ENCODE data around the gene AP2A1. TPM values are rescaled to one million over a fixed set of nuclear protein-coding genes. Genes with fewer than 3 reads are reported as not detected.

AP2A1 gene
- total and polyA plus RNA-seq, 4 donors = 20.1 to 123 (median 57.5) TPM

- H3K4me1 ChIP-seq (ENCODE audit: control insufficient read depth in 4 of 4, insufficient read depth in 4 of 4, low read length in 3 of 4) = no peaks in the 10 kb centered on the region
- no peak overlapping the region for H3K9ac ChIP-seq (ENCODE audit: low read depth in 1 of 2, low read length in 2 of 2)
- WGBS = 95% methylated on average over 18 of the region's 18 CpGs
Measured at GRCh38 chr19:49838885-49839588, 72.2 kb downstream of the AP2A1 start.

GRCh38 chr19:49839713-49840112 lies 72.9 kb downstream of the AP2A1 start:
- DNase-seq (ENCODE audit: low spot score) = no peak
- Histone ChIP-seq H3K36me3 (ENCODE audit: control insufficient read depth in 4 of 4, insufficient read depth in 3 of 4, low read depth in 1 of 4, low read length in 3 of 4) (peaks cover 4 to 23% (median 13%) of the 10 kb centered on the region in 4 donors), H3K27me3 (ENCODE audit: control insufficient read depth in 4 of 4, insufficient read depth in 4 of 4, low read length in 3 of 4) (no peaks in the 10 kb centered on the region), H3K9ac (ENCODE audit: low read depth in 1 of 2, low read length in 2 of 2) (no peak overlapping the region), H3K27ac (ENCODE audit: low read depth in 1 of 2, low read length in 2 of 2) (no peak overlapping the region), H3K4me1 (ENCODE audit: control insufficient read depth in 4 of 4, insufficient read depth in 4 of 4, low read length in 3 of 4) (no peaks in the 10 kb centered on the region), H3K9me3 (ENCODE audit: control insufficient read depth in 4 of 4, low read length in 3 of 4) (no peaks in the 10 kb centered on the region), H3K4me3 (ENCODE audit: low read depth in 1 of 3, low read length in 3 of 3) (no peak overlapping the region)
- no peak for TF ChIP-seq JUND (IDR thresholded peaks at IDR 0.05)
- TF ChIP-seq FOXA1 (IDR thresholded peaks at IDR 0.05) = no peak
- no peak for TF ChIP-seq ZBTB33 (IDR thresholded peaks at IDR 0.05)
- TF ChIP-seq RXRA (IDR thresholded peaks at IDR 0.05) = no peak
- 96% methylated on average over 11 of the region's 11 CpGs for WGBS

More at GRCh38 chr19:49838885-49839588, 72.2 kb downstream of the AP2A1 start:
- Histone ChIP-seq H3K9me3 (ENCODE audit: control insufficient read depth in 4 of 4, low read length in 3 of 4) (no peaks in the 10 kb centered on the region), H3K27me3 (ENCODE audit: control insufficient read depth in 4 of 4, insufficient read depth in 4 of 4, low read length in 3 of 4) (no peaks in the 10 kb centered on the region), H3K36me3 (ENCODE audit: control insufficient read depth in 4 of 4, insufficient read depth in 3 of 4, low read depth in 1 of 4, low read length in 3 of 4) (peaks cover 4 to 30% (median 17%) of the 10 kb centered on the region in 4 donors), H3K4me3 (ENCODE audit: low read depth in 1 of 3, low read length in 3 of 3) (no peak overlapping the region), H3K27ac (ENCODE audit: low read depth in 1 of 2, low read length in 2 of 2) (no peak overlapping the region)
- TF ChIP-seq YY1 (IDR thresholded peaks at IDR 0.05) (no peak), FOXA1 (IDR thresholded peaks at IDR 0.05) (no peak), HNF4G (IDR thresholded peaks at IDR 0.05) (no peak), ZBTB33 (IDR thresholded peaks at IDR 0.05) (no peak), MAX (IDR thresholded peaks at IDR 0.05) (no peak), NR2F2 (IDR thresholded peaks at IDR 0.05) (no peak), REST (IDR thresholded peaks at IDR 0.05) (no peak)
- no peak for DNase-seq (ENCODE audit: low spot score)

Measured in liver (tissue), 9 donors.